NCI-H1048 (cell line): ENCODE results near the gene ITCH.
"Not testable (repeated sequence)": the region's sequence is repeated elsewhere in the genome, so short reads cannot be mapped to it uniquely, and the experiment has no call there.

ENCODE experiments used
- DNase-seq: peaks from one replicate; lab custom pipeline; 2025; lab: John Stamatoyannopoulos, UW

The ITCH gene

GRCh38 chr20:34420975-34421374, 57.9 kb downstream of the ITCH start:
- DNase-seq: no peak

GRCh38 chr20:34421766-34422466, 58.8 kb downstream of the ITCH start:
- no peak for DNase-seq

- DNase-seq: not testable (repeated sequence)
Measured at GRCh38 chr20:34425032-34425690, 62.1 kb downstream of the ITCH start.

GRCh38 chr20:34426026-34426425, 63.0 kb downstream of the ITCH start:
- DNase-seq: no peak

GRCh38 chr20:34427331-34427730, 64.3 kb downstream of the ITCH start:
- DNase-seq: no peak

- DNase-seq: no peak
Measured at GRCh38 chr20:34427784-34428183, 64.7 kb downstream of the ITCH start.

GRCh38 chr20:34431168-34431567, 68.1 kb downstream of the ITCH start:
- DNase-seq: no peak

- DNase-seq: not testable (repeated sequence)
Measured at GRCh38 chr20:34432663-34433062, 69.6 kb downstream of the ITCH start.

- DNase-seq: no peak
Measured at GRCh38 chr20:34433391-34433790, 70.3 kb downstream of the ITCH start.

GRCh38 chr20:34435589-34435988, 72.5 kb downstream of the ITCH start:
- DNase-seq: no peak

- DNase-seq: no peak
Measured at GRCh38 chr20:34437330-34437986, 74.4 kb downstream of the ITCH start.

GRCh38 chr20:34439168-34439567, 76.1 kb downstream of the ITCH start:
- no peak for DNase-seq

- DNase-seq: not testable (repeated sequence)
Measured at GRCh38 chr20:34441423-34441822, 78.3 kb downstream of the ITCH start.

GRCh38 chr20:34443546-34443945, 80.5 kb downstream of the ITCH start:
- no peak for DNase-seq

- no peak for DNase-seq
Measured at GRCh38 chr20:34445177-34446065, 82.3 kb downstream of the ITCH start.

- no peak for DNase-seq
Measured at GRCh38 chr20:34448517-34448916, 85.4 kb downstream of the ITCH start.

GRCh38 chr20:34449674-34450592, 86.9 kb downstream of the ITCH start:
- no peak for DNase-seq

GRCh38 chr20:34452281-34452982, 89.4 kb downstream of the ITCH start:
- no peak for DNase-seq

- DNase-seq: no peak
Measured at GRCh38 chr20:34458631-34459030, 95.6 kb downstream of the ITCH start.

- no peak for DNase-seq
Measured at GRCh38 chr20:34459209-34459897, 96.3 kb downstream of the ITCH start.
